ENCODE data around the gene TM4SF20.

Gene TM4SF20

GRCh38 chr2:227339098-227339599 lies 40.0 kb downstream of the TM4SF20 start:
- H3K4me3 ChIP-seq (ENCODE audit: low read length) = no peak overlapping the region
- DNase-seq (ENCODE audit: low read depth) = no peak
- TF ChIP-seq CTCF (IDR thresholded peaks at IDR 0.05; ENCODE audit: insufficient read depth, low read depth, low read length, missing control alignments) = no peak

- no peak overlapping the region for H3K4me3 ChIP-seq (ENCODE audit: low read length)
- TF ChIP-seq CTCF (IDR thresholded peaks at IDR 0.05; ENCODE audit: insufficient read depth, low read depth, low read length, missing control alignments) = no peak
- no peak for DNase-seq (ENCODE audit: low read depth)
These were observed 41.7 kb downstream of the TM4SF20 start for GRCh38 chr2:227337442-227337841.

GRCh38 chr2:227335713-227336112 lies 43.4 kb downstream of the TM4SF20 start:
- DNase-seq (ENCODE audit: low read depth) = no peak
- no peak overlapping the region for H3K4me3 ChIP-seq (ENCODE audit: low read length)
- no peak for TF ChIP-seq CTCF (IDR thresholded peaks at IDR 0.05; ENCODE audit: insufficient read depth, low read depth, low read length, missing control alignments)

- DNase-seq (ENCODE audit: low read depth) = no peak
- peak overlapping the region; percentile 96 for H3K4me3 ChIP-seq (ENCODE audit: low read length)
- no peak for TF ChIP-seq CTCF (IDR thresholded peaks at IDR 0.05; ENCODE audit: insufficient read depth, low read depth, low read length, missing control alignments)
These were observed 52.3 kb downstream of the TM4SF20 start for GRCh38 chr2:227326783-227327182.

- H3K4me3 ChIP-seq (ENCODE audit: low read length) = peak overlapping the region; percentile 96
- TF ChIP-seq CTCF (IDR thresholded peaks at IDR 0.05; ENCODE audit: insufficient read depth, low read depth, low read length, missing control alignments) = no peak
- DNase-seq (ENCODE audit: low read depth) = peak; percentile 52
These were observed 53.3 kb downstream of the TM4SF20 start for GRCh38 chr2:227325839-227326195.

- peak; percentile 96 for DNase-seq (ENCODE audit: low read depth)
- TF ChIP-seq CTCF (IDR thresholded peaks at IDR 0.05; ENCODE audit: insufficient read depth, low read depth, low read length, missing control alignments) = peak; percentile 51
- H3K4me3 ChIP-seq (ENCODE audit: low read length) = peak within 1 kb of the TSS; percentile 96
These were observed 53.9 kb downstream of the TM4SF20 start, which contains the start of gene MFF for GRCh38 chr2:227324995-227325838. TSS of gene MFF (plus strand) at chr2:227325251. CDS start at chr2:227330666, 5,415 bp downstream.

- H3K4me3 ChIP-seq (ENCODE audit: low read length) = peak overlapping the region; percentile 96
- TF ChIP-seq CTCF (IDR thresholded peaks at IDR 0.05; ENCODE audit: insufficient read depth, low read depth, low read length, missing control alignments) = no peak
- DNase-seq (ENCODE audit: low read depth) = no peak
These were observed 54.5 kb downstream of the TM4SF20 start for GRCh38 chr2:227324642-227324994.
